HG03159 (cell line): Measurements from ENCODE around the gene DEPDC1.
"Not testable (repeated sequence)": the region's sequence is repeated elsewhere in the genome, so short reads cannot be mapped to it uniquely, and the experiment has no call there.

Source experiments
- ATAC-seq: cut with Tn5 transposase; IDR thresholded peaks from one replicate; pipeline ENCODE4 v1.9.1; 2021; ENCODE audit warnings: mild to moderate bottlenecking, moderate library complexity; ENCODE audit not compliant: unreplicated experiment

Gene DEPDC1

GRCh38 chr1:68479501-68479900, 17.4 kb downstream of the DEPDC1 start:
- no peak for ATAC-seq

- no peak for ATAC-seq
Observed at GRCh38 chr1:68478662-68479061, 18.2 kb downstream of the DEPDC1 start.

- not testable (repeated sequence) for ATAC-seq
Observed at GRCh38 chr1:68476626-68477025, 20.3 kb downstream of the DEPDC1 start.

- no peak for ATAC-seq
Observed at GRCh38 chr1:68473060-68473459, 23.8 kb downstream of the DEPDC1 start.

GRCh38 chr1:68470388-68470970, 26.4 kb downstream of the DEPDC1 start:
- no peak for ATAC-seq

- ATAC-seq = no peak
Observed at GRCh38 chr1:68464891-68465290, 32.0 kb downstream of the DEPDC1 start.

- ATAC-seq = no peak
Observed at GRCh38 chr1:68460935-68461334, 35.9 kb downstream of the DEPDC1 start.

GRCh38 chr1:68459796-68460195, 37.1 kb downstream of the DEPDC1 start:
- ATAC-seq = no peak

GRCh38 chr1:68459091-68459490, 37.8 kb downstream of the DEPDC1 start:
- no peak for ATAC-seq

GRCh38 chr1:68456202-68456601, 40.7 kb downstream of the DEPDC1 start:
- ATAC-seq = no peak

- ATAC-seq = peak; percentile 72
Observed at GRCh38 chr1:68454534-68454933, 42.3 kb downstream of the DEPDC1 start.

GRCh38 chr1:68453060-68453670, 43.7 kb downstream of the DEPDC1 start:
- no peak for ATAC-seq

- ATAC-seq = no peak
Observed at GRCh38 chr1:68449901-68450300, 47.0 kb downstream of the DEPDC1 start, which contains the start of gene RPE65. RPE65 (minus strand) TSS chr1:68449954; CDS start chr1:68449905, 49 bp downstream.

- ATAC-seq = no peak
Observed at GRCh38 chr1:68448365-68448764, 48.5 kb downstream of the DEPDC1 start.

GRCh38 chr1:68445709-68446108, 51.2 kb downstream of the DEPDC1 start:
- ATAC-seq = no peak

- peak; percentile 90 for ATAC-seq
Observed at GRCh38 chr1:68442822-68443556, 53.9 kb downstream of the DEPDC1 start.

- ATAC-seq = no peak
Observed at GRCh38 chr1:68442006-68442405, 54.9 kb downstream of the DEPDC1 start.

GRCh38 chr1:68438310-68438709, 58.6 kb downstream of the DEPDC1 start:
- ATAC-seq = no peak

GRCh38 chr1:68433395-68433794, 63.5 kb downstream of the DEPDC1 start:
- no peak for ATAC-seq

GRCh38 chr1:68431076-68431475, 65.8 kb downstream of the DEPDC1 start:
- ATAC-seq = no peak

GRCh38 chr1:68429233-68429808, 67.6 kb downstream of the DEPDC1 start:
- ATAC-seq = no peak

GRCh38 chr1:68426594-68426993, 70.3 kb downstream of the DEPDC1 start:
- ATAC-seq = no peak
